GM23338 (cell line): ENCODE results near the gene KCNK16. TPM values are rescaled to one million over a fixed set of nuclear protein-coding genes. Genes with fewer than 3 reads are reported as not detected.

Source experiments
- ATAC-seq: fragments of 200-7000 bp; cut with Tn5 transposase; 3 replicates; pipeline ENCODE4 v1.9.1; 2020
- DNase-seq: peaks from one replicate; pipeline ENCODE4 v3.0.0-alpha.2; 2015; ENCODE audit warnings: low spot score
- H2AFZ ChIP-seq: fragments of 200-600 bp; sonication (generic); 2 replicates; pipeline ENCODE4 v1.8.0; 2016; ENCODE audit warnings: antibody characterized with exemption, mild to moderate bottlenecking, moderate library complexity
- H3F3A ChIP-seq: fragments of 200-600 bp; sonication (generic); replicated peaks from 2 replicates; pipeline ENCODE4 v1.8.0; 2017; ENCODE audit warnings: antibody characterized with exemption, mixed run types, low read depth
- H3K27ac ChIP-seq: fragments of 200-600 bp; sonication (generic); 2 replicates; pipeline ENCODE4 v1.6.1; 2016; ENCODE audit warnings: low read depth
- H3K27me3 ChIP-seq: fragments of 200-600 bp; sonication (generic); 2 replicates; pipeline ENCODE4 v1.8.0; 2016; ENCODE audit warnings: mild to moderate bottlenecking, mixed run types, moderate library complexity; ENCODE audit not compliant: insufficient read depth
- H3K36me3 ChIP-seq: fragments of 200-600 bp; sonication (generic); 2 replicates; pipeline ENCODE4 v1.8.0; 2016; ENCODE audit warnings: mild to moderate bottlenecking; ENCODE audit not compliant: insufficient read depth
- H3K4me1 ChIP-seq: fragments of 200-600 bp; sonication (generic); 2 replicates; pipeline ENCODE4 v1.8.0; 2016; ENCODE audit warnings: mild to moderate bottlenecking, moderate library complexity; ENCODE audit not compliant: insufficient read depth
- H3K4me2 ChIP-seq: fragments of 200-600 bp; sonication (generic); 2 replicates; pipeline ENCODE4 v1.7.1; 2017; ENCODE audit warnings: mixed run types
- H3K4me3 ChIP-seq: fragments of 200-600 bp; sonication (generic); 2 replicates; pipeline ENCODE4 v1.6.1; 2016; ENCODE audit warnings: mixed run types
- H3K79me2 ChIP-seq: fragments of 200-600 bp; sonication (generic); replicated peaks from 2 replicates; pipeline ENCODE4 v1.8.0; 2017; ENCODE audit warnings: mild to moderate bottlenecking; ENCODE audit not compliant: insufficient read depth
- H3K9me2 ChIP-seq: fragments of 200-600 bp; sonication (generic); 2 replicates; pipeline ENCODE4 v1.8.0; 2017; ENCODE audit not compliant: insufficient read depth
- H4K20me1 ChIP-seq: fragments of 200-600 bp; sonication (generic); replicated peaks from 2 replicates; pipeline ENCODE4 v1.8.0; 2017; ENCODE audit warnings: mild to moderate bottlenecking; ENCODE audit not compliant: insufficient read depth
- H3K27ac Mint-ChIP-seq: 2 replicates; pipeline ENCODE4 v1.8.0; 2020; ENCODE audit warnings: inconsistent platforms, mild to moderate bottlenecking, moderate library complexity, mixed read lengths
- H3K27me3 Mint-ChIP-seq: 3 replicates; pipeline ENCODE4 v1.8.0; 2022; ENCODE audit warnings: low read depth, mild to moderate bottlenecking, moderate library complexity, mixed read lengths, inconsistent platforms; ENCODE audit not compliant: insufficient read depth, poor library complexity
- H3K36me3 Mint-ChIP-seq: 3 replicates; pipeline ENCODE4 v1.8.0; 2021; ENCODE audit warnings: low read depth, mild to moderate bottlenecking, inconsistent platforms, moderate library complexity, mixed read lengths
- H3K4me1 Mint-ChIP-seq: 3 replicates; pipeline ENCODE4 v1.8.0; 2020; ENCODE audit warnings: mild to moderate bottlenecking, inconsistent platforms, mixed read lengths
- H3K4me3 Mint-ChIP-seq: 3 replicates; pipeline ENCODE4 v1.8.0; 2021; ENCODE audit warnings: moderate library complexity, mild to moderate bottlenecking, inconsistent platforms, mixed read lengths
- H3K9me3 Mint-ChIP-seq: 3 replicates; pipeline ENCODE4 v1.8.0; 2020; ENCODE audit warnings: moderate library complexity, mild to moderate bottlenecking, inconsistent platforms, mixed read lengths
- CTCF ChIP-seq, 2 experiments: fragments of 200-600 bp in 1 of 2; sonication (generic) in 1 of 2; conservative IDR thresholded peaks; 2 replicates each; pipeline versions ENCODE4 v1.5.1 to v1.6.1; 2016 to 2017; ENCODE audit warnings: antibody characterized with exemption in 2 of 2, low read depth in 2 of 2, mild to moderate bottlenecking in 2 of 2, moderate library complexity in 1 of 2
- EZH2 ChIP-seq: fragments of 200-600 bp; sonication (generic); IDR thresholded peaks from one replicate; pipeline ENCODE4 v1.8.0; 2017; ENCODE audit warnings: antibody characterized with exemption, mild to moderate bottlenecking, low read depth; ENCODE audit not compliant: unreplicated experiment
- EZH2phosphoT487 ChIP-seq: fragments of 200-600 bp; sonication (generic); IDR thresholded peaks from one replicate; pipeline ENCODE4 v1.8.1; 2018; ENCODE audit warnings: antibody characterized with exemption; ENCODE audit not compliant: unreplicated experiment
- JUNB ChIP-seq: IDR thresholded peaks from one replicate; pipeline ENCODE4 v1.6.1; 2016; ENCODE audit warnings: antibody characterized with exemption; ENCODE audit not compliant: unreplicated experiment
- NANOG ChIP-seq: IDR thresholded peaks from 2 replicates; pipeline ENCODE4 v1.6.1; 2016; ENCODE audit warnings: antibody characterized with exemption, borderline replicate concordance
- POLR2AphosphoS5 ChIP-seq: IDR thresholded peaks from 2 replicates; pipeline ENCODE4 v1.6.1; 2016; ENCODE audit warnings: antibody characterized with exemption, low read depth
- STAT1 ChIP-seq: IDR thresholded peaks from one replicate; pipeline ENCODE4 v1.6.1; 2016; ENCODE audit warnings: antibody characterized with exemption; ENCODE audit not compliant: unreplicated experiment
- ZNF114 ChIP-seq: fragments of 250-450 bp; sonication (Bioruptor Pico); IDR thresholded peaks from 2 replicates; pipeline ENCODE4 v1.5.0; 2020; ENCODE audit warnings: mild to moderate bottlenecking, moderate library complexity
- polyA plus RNA-seq: library from polyadenylated mRNA; unstranded; fragments of >200 nt; fragmentation: Nextera tagmentation; extraction: Ambion mirVana; gene quantifications from 2 replicates; pipeline ENCODE4 v1.2.1, GENCODE V29; 2016
- total RNA-seq: library from RNA; depleted of rRNA; stranded (reverse); fragments of >200 nt; shearing (Covaris generic); gene quantifications from 2 replicates; pipeline ENCODE4 v1.2.3, GENCODE V29; 2014
- TF ChIP-seq, protein P1 (sequence below): IDR thresholded peaks from one replicate; pipeline ENCODE4 v1.6.1; 2018; ENCODE audit warnings: antibody characterized with exemption; ENCODE audit not compliant: unreplicated experiment
- TF ChIP-seq, protein P2 (sequence below): IDR thresholded peaks from 2 replicates; pipeline ENCODE4 v1.6.1; 2016; ENCODE audit warnings: antibody characterized with exemption

KCNK16 gene
- total and polyA plus RNA-seq, 2 experiments from 2014 or later = not detected

DNA sequence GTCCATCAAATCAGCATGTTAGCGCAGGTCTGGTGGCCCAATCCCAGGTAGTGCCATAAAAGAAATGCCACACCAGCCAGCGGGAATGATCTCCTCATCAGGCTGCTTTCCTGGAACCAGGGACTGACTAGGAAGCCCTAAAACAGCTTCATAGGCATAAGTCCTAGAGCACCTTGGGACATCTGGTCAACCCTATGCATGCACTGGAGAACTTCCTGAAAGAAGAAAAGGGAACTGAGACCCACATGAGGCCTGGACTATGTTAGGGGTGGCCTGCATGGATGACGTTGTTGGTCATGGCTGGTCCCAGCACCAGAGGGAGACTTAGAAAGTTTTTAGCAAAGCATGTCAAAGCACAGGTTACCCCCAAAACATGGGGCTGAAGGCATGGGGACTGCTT, 7.6 kb upstream of the KCNK16 start (continued):
- TF ChIP-seq, protein P1, sequence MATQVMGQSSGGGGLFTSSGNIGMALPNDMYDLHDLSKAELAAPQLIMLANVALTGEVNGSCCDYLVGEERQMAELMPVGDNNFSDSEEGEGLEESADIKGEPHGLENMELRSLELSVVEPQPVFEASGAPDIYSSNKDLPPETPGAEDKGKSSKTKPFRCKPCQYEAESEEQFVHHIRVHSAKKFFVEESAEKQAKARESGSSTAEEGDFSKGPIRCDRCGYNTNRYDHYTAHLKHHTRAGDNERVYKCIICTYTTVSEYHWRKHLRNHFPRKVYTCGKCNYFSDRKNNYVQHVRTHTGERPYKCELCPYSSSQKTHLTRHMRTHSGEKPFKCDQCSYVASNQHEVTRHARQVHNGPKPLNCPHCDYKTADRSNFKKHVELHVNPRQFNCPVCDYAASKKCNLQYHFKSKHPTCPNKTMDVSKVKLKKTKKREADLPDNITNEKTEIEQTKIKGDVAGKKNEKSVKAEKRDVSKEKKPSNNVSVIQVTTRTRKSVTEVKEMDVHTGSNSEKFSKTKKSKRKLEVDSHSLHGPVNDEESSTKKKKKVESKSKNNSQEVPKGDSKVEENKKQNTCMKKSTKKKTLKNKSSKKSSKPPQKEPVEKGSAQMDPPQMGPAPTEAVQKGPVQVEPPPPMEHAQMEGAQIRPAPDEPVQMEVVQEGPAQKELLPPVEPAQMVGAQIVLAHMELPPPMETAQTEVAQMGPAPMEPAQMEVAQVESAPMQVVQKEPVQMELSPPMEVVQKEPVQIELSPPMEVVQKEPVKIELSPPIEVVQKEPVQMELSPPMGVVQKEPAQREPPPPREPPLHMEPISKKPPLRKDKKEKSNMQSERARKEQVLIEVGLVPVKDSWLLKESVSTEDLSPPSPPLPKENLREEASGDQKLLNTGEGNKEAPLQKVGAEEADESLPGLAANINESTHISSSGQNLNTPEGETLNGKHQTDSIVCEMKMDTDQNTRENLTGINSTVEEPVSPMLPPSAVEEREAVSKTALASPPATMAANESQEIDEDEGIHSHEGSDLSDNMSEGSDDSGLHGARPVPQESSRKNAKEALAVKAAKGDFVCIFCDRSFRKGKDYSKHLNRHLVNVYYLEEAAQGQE = no peak
- no peak for TF ChIP-seq EZH2
- no peak for TF ChIP-seq JUNB
- no peak for TF ChIP-seq STAT1
- no peak for TF ChIP-seq POLR2AphosphoS5
- TF ChIP-seq, protein P2, sequence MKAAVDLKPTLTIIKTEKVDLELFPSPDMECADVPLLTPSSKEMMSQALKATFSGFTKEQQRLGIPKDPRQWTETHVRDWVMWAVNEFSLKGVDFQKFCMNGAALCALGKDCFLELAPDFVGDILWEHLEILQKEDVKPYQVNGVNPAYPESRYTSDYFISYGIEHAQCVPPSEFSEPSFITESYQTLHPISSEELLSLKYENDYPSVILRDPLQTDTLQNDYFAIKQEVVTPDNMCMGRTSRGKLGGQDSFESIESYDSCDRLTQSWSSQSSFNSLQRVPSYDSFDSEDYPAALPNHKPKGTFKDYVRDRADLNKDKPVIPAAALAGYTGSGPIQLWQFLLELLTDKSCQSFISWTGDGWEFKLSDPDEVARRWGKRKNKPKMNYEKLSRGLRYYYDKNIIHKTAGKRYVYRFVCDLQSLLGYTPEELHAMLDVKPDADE = no peak
- no peak for TF ChIP-seq ZNF114
- TF ChIP-seq CTCF (conservative IDR thresholded peaks at IDR 0.05; ENCODE audit: low read depth in 2 of 2) = no peak
- TF ChIP-seq NANOG = no peak
- TF ChIP-seq EZH2phosphoT487 = no peak

GRCh38 chr6:39328066-39328465, 5.6 kb upstream of the KCNK16 start:
- DNase-seq (no peak), ATAC-seq (no peak)
- Histone ChIP-seq H3K4me1 (no peaks in the 10 kb centered on the region), H3F3A (no peaks in the 10 kb centered on the region), H3K4me2 (no peak overlapping the region), H4K20me1 (no peaks in the 10 kb centered on the region), H3K4me3 (no peak overlapping the region), H3K9me2 (no peaks in the 10 kb centered on the region), H3K27me3 (no peaks in the 10 kb centered on the region), H3K79me2 (no peaks in the 10 kb centered on the region), H3K27ac (no peak overlapping the region), H3K36me3 (no peaks in the 10 kb centered on the region), H2AFZ (no peak overlapping the region)
- Mint-ChIP-seq H3K4me1 (no peaks in the 10 kb centered on the region; the same call in 2 of the 3 replicates), H3K36me3 (no peaks in the 10 kb centered on the region; the same call in 2 of the 3 replicates), H3K9me3 (no peaks in the 10 kb centered on the region), H3K27me3 (peaks cover 5% of the 10 kb centered on the region), H3K27ac (no peak overlapping the region), H3K4me3 (no peak overlapping the region)
- TF ChIP-seq POLR2AphosphoS5 (no peak), EZH2 (no peak)
- TF ChIP-seq, protein P2 = no peak
